Tibial nerve (tissue), 4 donors: ENCODE data around the gene SCUBE2. TPM values are rescaled to one million over a fixed set of nuclear protein-coding genes. Genes with fewer than 3 reads are reported as not detected.

Experiments used
- DNase-seq, 2 donors: peaks; one replicate each; pipeline ENCODE4 v3.0.0-alpha.2; 2019; ENCODE audit warnings: low spot score in 2 of 2
- H3K27ac ChIP-seq, 4 donors: fragments of 200-600 bp; sonication (generic) in 3 of 4; one replicate each; pipeline ENCODE4 v1.5.1; 2017 to 2019; ENCODE audit warnings: mild to moderate bottlenecking in 1 of 4
- H3K27me3 ChIP-seq, 2 donors: fragments of 200-600 bp; sonication (generic) in 1 of 2; one replicate each; pipeline versions ENCODE4 v1.5.1 to v1.6.0; 2017 to 2019
- H3K36me3 ChIP-seq, 3 donors: fragments of 200-600 bp; sonication (generic); one replicate each; pipeline ENCODE4 v1.5.1; 2018 to 2019
- H3K4me1 ChIP-seq, 4 donors: fragments of 200-600 bp; sonication (generic) in 3 of 4; one replicate each; pipeline ENCODE4 v1.5.1; 2017 to 2019
- H3K4me3 ChIP-seq, 4 donors: fragments of 200-600 bp; sonication (generic) in 3 of 4; one replicate each; pipeline ENCODE4 v1.5.1; 2017 to 2019; ENCODE audit warnings: mild to moderate bottlenecking in 1 of 4, moderate library complexity in 1 of 4
- H3K9me3 ChIP-seq, 4 donors: fragments of 200-600 bp; sonication (generic) in 3 of 4; one replicate each; pipeline ENCODE4 v1.5.1; 2017 to 2019
- CTCF ChIP-seq, 5 experiments: fragments of 200-600 bp in 3 of 5; fragments of 450-650 bp in 2 of 5; sonication (generic) in 3 of 5; IDR thresholded peaks; one replicate each; pipeline ENCODE4 v1.5.1; 2016 to 2019; ENCODE audit warnings: antibody characterized with exemption in 5 of 5, mild to moderate bottlenecking in 3 of 5, moderate library complexity in 2 of 5
- EP300 ChIP-seq, 2 donors: sonication (generic); formaldehyde crosslinking; IDR thresholded peaks; one replicate each; pipeline ENCODE4 v1.6.1; 2017; ENCODE audit warnings: antibody characterized with exemption in 2 of 2, mild to moderate bottlenecking in 1 of 2
- POLR2A ChIP-seq, 2 donors: fragments of 450-650 bp; IDR thresholded peaks; one replicate each; pipeline ENCODE4 v1.6.1; 2017; ENCODE audit warnings: antibody characterized with exemption in 2 of 2, mild to moderate bottlenecking in 2 of 2, moderate library complexity in 2 of 2
- WGBS, 2 donors: methylation state at CpG; one replicate each; pipeline ENCODE4 v1.1.5; 2018; 5-methylcytosine and 5-hydroxymethylcytosine counted together
- total RNA-seq, 4 donors: library from RNA; depleted of rRNA; stranded (reverse); fragments of >200 nt; gene quantifications; one replicate each; pipeline ENCODE4 v1.1.0, GENCODE V29; 2016

SCUBE2 gene
- total RNA-seq, 4 donors from 2014 or later: 3.1 to 12.6 (median 4.7) TPM

GRCh38 chr11:9005087-9005486, 86.3 kb downstream of the SCUBE2 start:
- H3K4me3 ChIP-seq: no peak overlapping the region
- H3K36me3 ChIP-seq: no peaks in the 10 kb centered on the region
- TF ChIP-seq CTCF (IDR thresholded peaks at IDR 0.05) (no peak), POLR2A (IDR thresholded peaks at IDR 0.05) (no peak)
- no peak overlapping the region for H3K27ac ChIP-seq
- H3K9me3 ChIP-seq: peaks cover 0 to 5% (median 0%) of the 10 kb centered on the region in 4 donors
- peaks cover 0 to 18% (median 13%) of the 10 kb centered on the region in 4 donors for H3K4me1 ChIP-seq
- peaks cover 0 to 41% of the 10 kb centered on the region in 2 donors for H3K27me3 ChIP-seq
- DNase-seq: no peak
- WGBS, 2 donors: 72 to 74% methylated on average over 4 of the region's 4 CpGs

GRCh38 chr11:9004183-9004926, 87.0 kb downstream of the SCUBE2 start:
- WGBS, 2 donors: 16 to 22% methylated on average over 9 to 22 of the region's 69 CpGs
- no peaks in the 10 kb centered on the region for H3K36me3 ChIP-seq
- peaks cover 0 to 18% (median 13%) of the 10 kb centered on the region in 4 donors for H3K4me1 ChIP-seq
- no peak overlapping the region for H3K27ac ChIP-seq
- no peak for DNase-seq
- TF ChIP-seq CTCF (IDR thresholded peaks at IDR 0.05) (no peak), EP300 (IDR thresholded peaks at IDR 0.05) (no peak), POLR2A (IDR thresholded peaks at IDR 0.05) (no peak)
- H3K27me3 ChIP-seq: peaks cover 0 to 48% of the 10 kb centered on the region in 2 donors
- H3K4me3 ChIP-seq: peak overlapping the region; percentile 21 to 55 (median 46)
- no peaks in the 10 kb centered on the region for H3K9me3 ChIP-seq

GRCh38 chr11:9003573-9004182, 87.7 kb downstream of the SCUBE2 start, which contains the start of gene NRIP3:
TSS of gene NRIP3 (minus strand) at chr11:9004001. CDS start at chr11:9003935, 66 bp downstream.
- peak within 1 kb of the TSS in 1 of 4 donors; percentile 27 for H3K27ac ChIP-seq
- WGBS, 2 donors: 2 to 12% methylated on average over 17 to 44 of the region's 83 CpGs
- no peak for TF ChIP-seq CTCF (IDR thresholded peaks at IDR 0.05)
- TF ChIP-seq EP300 (IDR thresholded peaks at IDR 0.05): no peak
- peak; percentile 3 to 33 for TF ChIP-seq POLR2A (IDR thresholded peaks at IDR 0.05)
- H3K36me3 ChIP-seq: no peaks in the 10 kb centered on the region
- no peaks in the 10 kb centered on the region for H3K9me3 ChIP-seq
- peaks cover 0 to 52% of the 10 kb centered on the region in 2 donors for H3K27me3 ChIP-seq
- peak within 1 kb of the TSS; percentile 21 to 55 (median 46) for H3K4me3 ChIP-seq
- peak; percentile 41 to 54 for DNase-seq
- H3K4me1 ChIP-seq: peaks cover 0 to 18% (median 13%) of the 10 kb centered on the region in 4 donors

DNA sequence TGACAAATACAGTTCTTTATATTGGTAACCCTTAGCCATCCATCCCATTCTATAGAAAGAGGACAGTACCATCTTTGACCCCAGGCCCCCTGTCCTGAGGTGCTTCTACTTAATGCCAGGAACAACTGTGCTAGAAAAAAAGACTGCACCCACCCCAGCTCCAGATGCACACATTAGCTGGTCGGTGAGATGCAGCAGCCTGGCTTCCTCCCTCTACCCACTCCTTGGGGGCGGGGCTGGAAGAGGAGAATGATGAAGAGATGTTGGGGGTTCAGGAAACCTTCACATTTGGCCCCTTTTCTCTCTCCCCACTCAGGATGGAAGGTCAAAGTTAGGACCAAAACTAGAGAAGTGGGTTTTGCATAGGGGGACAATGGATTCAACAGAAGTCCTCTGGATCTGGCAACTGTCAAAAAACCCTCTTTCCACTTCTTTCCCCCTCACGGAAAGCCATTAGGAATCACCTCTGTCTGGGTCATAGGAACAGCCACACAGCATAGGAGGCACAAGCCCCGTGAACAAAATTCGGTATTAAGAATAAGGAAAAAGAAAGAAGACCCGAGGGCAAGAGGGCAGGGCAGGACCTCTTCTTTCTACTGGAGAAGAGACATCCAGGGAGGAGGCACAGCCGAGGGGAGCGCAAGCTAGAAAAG, 88.4 kb downstream of the SCUBE2 start:
- Histone ChIP-seq H3K27me3 (peaks cover 0 to 52% of the 10 kb centered on the region in 2 donors), H3K4me3 (peak overlapping the region; percentile 21 to 55 (median 46)), H3K4me1 (peaks cover 0 to 18% (median 13%) of the 10 kb centered on the region in 4 donors), H3K36me3 (no peaks in the 10 kb centered on the region), H3K27ac (peak overlapping the region in 1 of 4 donors; percentile 27), H3K9me3 (no peaks in the 10 kb centered on the region)
- WGBS, 2 donors: 13 to 15% methylated on average over 8 of the region's 8 CpGs
- no peak for DNase-seq
- no peak for TF ChIP-seq CTCF (IDR thresholded peaks at IDR 0.05)
- TF ChIP-seq POLR2A (IDR thresholded peaks at IDR 0.05): no peak
- no peak for TF ChIP-seq EP300 (IDR thresholded peaks at IDR 0.05)
